BLaER1 (cell line): Measurements from ENCODE around the gene PDLIM1.

Source experiments
- H3K27ac ChIP-seq: shearing (Covaris generic); formaldehyde crosslinking; 2 replicates; pipeline ENCODE4 v1.8.1; 2022
- H3K27me3 ChIP-seq: shearing (Covaris generic); formaldehyde crosslinking; 2 replicates; pipeline ENCODE4 v1.8.1; 2022
- H3K36me3 ChIP-seq: shearing (Covaris generic); formaldehyde crosslinking; 2 replicates; pipeline ENCODE4 v1.8.1; 2022
- H3K4me1 ChIP-seq: shearing (Covaris generic); formaldehyde crosslinking; 2 replicates; pipeline ENCODE4 v1.8.1; 2022
- H3K4me2 ChIP-seq: shearing (Covaris generic); formaldehyde crosslinking; 2 replicates; pipeline ENCODE4 v1.8.1; 2022
- H3K4me3 ChIP-seq: shearing (Covaris generic); formaldehyde crosslinking; 2 replicates; pipeline ENCODE4 v1.8.1; 2022
- H3K9ac ChIP-seq: shearing (Covaris generic); formaldehyde crosslinking; 2 replicates; pipeline ENCODE4 v1.8.1; 2022
- H3K9me3 ChIP-seq: shearing (Covaris generic); formaldehyde crosslinking; 2 replicates; pipeline ENCODE4 v1.8.1; 2022
- H4K20me1 ChIP-seq: shearing (Covaris generic); formaldehyde crosslinking; 2 replicates; pipeline ENCODE4 v1.8.1; 2022
- Cebpa-rat ChIP-seq: shearing (Covaris generic); IDR thresholded peaks from 2 replicates; pipeline ENCODE4 v1.8.1; 2022

Gene PDLIM1

DNA sequence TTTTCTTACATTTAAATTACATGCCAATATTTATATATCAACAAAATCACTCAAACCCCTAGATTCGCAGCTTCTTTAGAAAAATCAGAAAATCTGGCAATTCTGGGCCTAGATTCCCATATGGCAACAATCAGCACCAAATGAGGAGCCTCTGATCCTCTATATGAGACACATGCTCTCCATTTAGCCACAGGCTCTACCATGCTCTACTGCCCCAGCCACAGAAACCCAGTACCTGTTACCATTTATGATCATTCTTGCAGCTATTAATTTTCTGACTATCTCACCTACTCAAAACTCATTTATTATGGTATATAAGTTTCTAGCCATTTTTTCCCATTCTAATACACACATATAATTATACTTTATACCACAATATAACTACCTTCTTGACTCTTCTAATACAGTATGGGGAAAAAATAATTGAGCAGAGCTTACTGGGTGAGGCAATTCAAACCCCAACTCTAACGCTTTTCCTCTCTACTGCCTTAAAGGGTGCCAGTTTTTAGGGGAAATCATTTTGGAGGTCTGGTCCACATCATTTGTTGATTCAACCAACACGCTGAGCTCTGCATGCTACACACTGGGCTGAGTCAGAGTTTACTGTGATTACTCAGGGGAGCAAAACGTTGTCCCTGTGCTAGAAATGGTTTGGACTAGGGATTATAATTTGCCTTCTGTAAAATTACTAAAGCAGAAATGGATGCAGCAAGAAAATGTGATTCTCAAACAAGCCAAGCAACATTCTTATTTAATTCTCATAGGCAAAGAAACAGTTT lies 11.6 kb downstream of the PDLIM1 start:
- Histone ChIP-seq H3K36me3 (peaks cover 49% of the 10 kb centered on the region), H3K4me1 (peaks cover 57% of the 10 kb centered on the region), H3K4me3 (no peak overlapping the region), H3K27me3 (no peaks in the 10 kb centered on the region), H3K9ac (no peak overlapping the region), H3K27ac (peak overlapping the region; percentile 37; the same call in 1 of the 2 replicates), H4K20me1 (peaks cover 100% of the 10 kb centered on the region), H3K9me3 (peaks cover 8% of the 10 kb centered on the region; the same call in 1 of the 2 replicates), H3K4me2 (peak overlapping the region; percentile 40)
- TF ChIP-seq Cebpa-rat = no peak

DNA sequence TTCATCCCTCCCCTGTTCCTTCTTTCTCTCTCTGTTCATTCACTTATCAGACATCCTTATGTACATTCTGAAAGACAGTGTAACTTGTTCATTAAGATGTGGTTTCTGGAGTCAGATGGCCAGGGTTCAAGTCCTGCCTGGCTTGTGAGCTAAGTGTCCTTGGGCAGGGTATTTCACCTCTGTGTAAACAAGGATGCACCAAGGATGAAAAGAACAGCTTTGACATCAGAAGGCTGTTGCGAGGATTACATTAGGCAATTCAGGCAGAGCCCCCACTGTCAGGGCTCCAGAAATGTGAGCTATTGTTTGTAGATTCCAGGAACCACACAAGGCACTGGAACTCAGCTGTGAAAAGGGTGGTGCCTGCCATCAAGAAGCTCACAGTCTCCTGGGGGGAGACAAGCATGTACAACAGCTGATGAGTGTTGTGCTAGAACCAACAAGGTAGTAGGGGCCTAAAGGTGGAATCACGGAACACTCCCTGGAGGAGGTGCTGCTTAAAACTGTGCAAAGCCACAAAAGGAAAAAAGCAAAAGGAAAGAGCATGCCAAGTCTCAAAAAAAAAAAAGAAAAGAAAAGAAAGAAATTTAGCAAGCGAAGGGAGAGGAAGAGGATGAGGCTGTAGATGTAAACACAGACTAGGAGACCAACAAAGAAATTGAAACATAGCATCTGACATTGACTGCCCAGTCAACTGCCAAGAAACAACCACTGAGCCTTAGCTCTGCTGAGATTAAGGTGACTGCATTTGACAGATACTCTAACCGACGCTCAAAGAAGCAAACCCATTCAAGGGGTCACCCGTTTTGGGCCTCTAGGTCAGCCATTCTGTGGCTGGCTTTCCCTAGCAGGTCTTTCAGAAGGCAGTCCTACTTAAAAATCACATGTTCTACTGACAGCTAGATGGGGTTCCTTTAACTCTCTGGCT lies 12.5 kb downstream of the PDLIM1 start:
- peaks cover 8% of the 10 kb centered on the region; the same call in 1 of the 2 replicates for H3K9me3 ChIP-seq
- H3K27me3 ChIP-seq = no peaks in the 10 kb centered on the region
- H3K36me3 ChIP-seq = peaks cover 55% of the 10 kb centered on the region
- H3K4me3 ChIP-seq = no peak overlapping the region
- peaks cover 56% of the 10 kb centered on the region for H3K4me1 ChIP-seq
- H4K20me1 ChIP-seq = peaks cover 100% of the 10 kb centered on the region
- H3K4me2 ChIP-seq = peak overlapping the region; percentile 18; the same call in 1 of the 2 replicates
- TF ChIP-seq Cebpa-rat = no peak
- 0 out of 2 replicates have a peak overlapping the region, but pooled peaks have one; percentile 13 for H3K9ac ChIP-seq
- H3K27ac ChIP-seq = peak overlapping the region; percentile 37

DNA sequence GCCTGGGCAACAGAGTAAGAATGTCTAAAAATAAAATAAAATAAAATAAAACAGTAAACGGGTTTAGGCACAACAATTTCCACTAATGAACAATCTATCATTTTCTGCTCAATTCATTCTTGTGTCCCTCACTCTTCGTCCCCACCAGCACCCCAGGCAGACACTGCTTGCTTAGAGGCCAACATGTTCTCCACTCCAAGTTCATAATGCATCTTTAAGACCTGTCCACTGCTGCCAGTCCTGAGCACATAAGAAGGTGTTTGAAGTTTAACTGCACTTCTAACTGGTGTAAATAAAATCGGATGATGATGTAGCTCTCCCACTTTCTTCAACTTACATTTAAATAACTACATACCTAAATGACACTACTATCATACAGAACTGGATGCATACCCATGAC lies 13.2 kb downstream of the PDLIM1 start:
- H3K27ac ChIP-seq = no peak overlapping the region
- H3K9ac ChIP-seq = no peak overlapping the region
- peaks cover 8% of the 10 kb centered on the region; the same call in 1 of the 2 replicates for H3K9me3 ChIP-seq
- no peak overlapping the region for H3K4me3 ChIP-seq
- peaks cover 56% of the 10 kb centered on the region for H3K4me1 ChIP-seq
- H4K20me1 ChIP-seq = peaks cover 100% of the 10 kb centered on the region
- H3K27me3 ChIP-seq = no peaks in the 10 kb centered on the region
- TF ChIP-seq Cebpa-rat = no peak
- H3K36me3 ChIP-seq = peaks cover 55% of the 10 kb centered on the region
- H3K4me2 ChIP-seq = 0 out of 2 replicates have a peak overlapping the region, but pooled peaks have one; percentile 14

DNA sequence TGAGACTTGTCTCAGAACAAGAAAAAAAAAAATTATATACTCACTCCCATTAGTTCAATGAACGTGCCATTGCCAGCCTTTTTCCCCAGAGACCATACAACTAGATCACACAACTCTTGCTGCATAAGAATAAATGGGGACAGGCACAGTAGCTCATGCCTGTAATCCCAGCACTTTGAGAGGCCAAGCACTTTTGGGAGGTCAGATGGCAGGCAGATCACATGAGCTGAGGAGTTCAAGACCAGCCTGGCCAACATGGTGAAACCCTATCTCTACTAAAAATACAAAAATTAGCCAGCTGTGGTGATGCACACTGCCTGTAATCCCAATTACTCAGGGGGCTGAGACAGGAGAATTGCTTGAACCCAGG lies 13.6 kb downstream of the PDLIM1 start:
- H3K9ac ChIP-seq = no peak overlapping the region
- H3K4me3 ChIP-seq = no peak overlapping the region
- peaks cover 100% of the 10 kb centered on the region for H4K20me1 ChIP-seq
- peaks cover 56% of the 10 kb centered on the region for H3K4me1 ChIP-seq
- no peak for TF ChIP-seq Cebpa-rat
- H3K27me3 ChIP-seq = no peaks in the 10 kb centered on the region
- H3K36me3 ChIP-seq = peaks cover 55% of the 10 kb centered on the region
- peak overlapping the region; percentile 14; the same call in 1 of the 2 replicates for H3K4me2 ChIP-seq
- H3K9me3 ChIP-seq = peaks cover 8% of the 10 kb centered on the region; the same call in 1 of the 2 replicates
- H3K27ac ChIP-seq = no peak overlapping the region

DNA sequence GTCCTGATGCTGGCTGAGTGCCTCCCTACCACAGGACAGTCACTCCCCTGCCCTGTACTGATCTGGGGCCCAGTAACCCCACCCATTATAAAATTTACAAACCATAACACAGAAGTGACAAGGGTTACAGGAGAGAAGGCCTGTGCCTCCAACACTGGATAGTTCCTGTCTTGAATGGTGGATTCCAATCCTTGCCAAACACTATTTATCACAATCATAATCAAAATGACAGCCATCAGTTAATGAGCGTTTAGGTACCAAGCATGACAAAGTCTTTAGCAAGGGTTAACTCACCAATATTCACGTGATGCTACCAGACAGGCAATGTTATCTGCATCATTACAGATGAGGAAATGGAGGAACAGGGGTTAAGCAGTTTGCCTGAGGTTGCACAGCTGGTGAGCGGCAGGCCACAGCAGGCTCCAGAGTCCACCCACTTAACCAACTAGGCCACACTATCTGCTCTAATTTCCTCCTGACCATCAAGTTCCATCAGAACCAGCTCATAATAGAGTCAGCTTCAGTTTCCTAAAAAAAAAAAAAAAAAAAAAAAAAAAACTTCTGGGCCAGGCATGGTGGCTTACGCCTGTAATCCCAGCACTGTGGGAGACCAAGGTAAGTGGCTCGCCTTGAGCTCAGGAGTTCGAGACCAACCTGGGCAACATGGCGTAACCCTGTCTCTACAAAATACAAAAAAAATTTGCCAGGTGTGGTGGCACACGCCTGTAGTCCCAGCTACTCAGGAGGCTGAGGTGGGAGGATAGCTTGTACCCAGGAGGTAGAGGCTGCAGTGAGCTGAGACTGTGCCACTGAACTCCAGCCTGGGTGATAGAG lies 14.2 kb downstream of the PDLIM1 start:
- Histone ChIP-seq H3K9ac (no peak overlapping the region), H3K4me1 (peaks cover 55% of the 10 kb centered on the region), H3K36me3 (peaks cover 56% of the 10 kb centered on the region), H3K27me3 (no peaks in the 10 kb centered on the region), H4K20me1 (peaks cover 100% of the 10 kb centered on the region), H3K4me3 (no peak overlapping the region), H3K9me3 (peaks cover 8% of the 10 kb centered on the region; the same call in 1 of the 2 replicates), H3K27ac (no peak overlapping the region), H3K4me2 (peak overlapping the region; percentile 14)
- TF ChIP-seq Cebpa-rat = no peak

DNA sequence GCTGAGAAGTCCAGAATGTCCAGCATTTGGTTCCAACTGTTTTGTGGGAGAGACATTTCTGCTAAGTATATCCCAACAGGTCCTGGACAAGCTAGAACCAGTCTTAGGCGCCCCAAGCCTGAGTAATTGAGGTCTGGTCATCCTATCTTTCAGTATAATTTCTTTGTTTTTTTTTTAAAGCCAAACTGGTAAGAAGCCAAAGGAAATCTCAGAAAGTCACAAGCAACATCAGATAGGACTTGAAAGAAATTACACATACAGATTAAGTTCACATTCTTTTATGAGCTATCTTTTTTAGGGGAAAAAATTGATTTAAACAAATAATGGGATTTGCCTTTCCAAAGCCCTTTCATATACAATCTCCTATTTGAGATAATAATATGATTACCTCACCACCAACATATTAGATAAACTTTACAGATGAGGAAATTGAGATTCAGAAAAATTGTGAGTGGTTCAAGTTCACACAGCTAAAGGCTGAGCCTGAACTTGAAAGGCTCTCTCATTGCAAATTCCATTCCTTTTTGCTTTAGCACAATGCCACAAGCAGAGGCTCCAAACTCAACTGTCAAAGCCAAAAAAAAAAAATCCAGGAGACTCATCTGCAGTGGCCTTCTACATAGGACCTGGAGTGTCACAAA lies 15.0 kb downstream of the PDLIM1 start:
- H3K9ac ChIP-seq = no peak overlapping the region
- H3K9me3 ChIP-seq = peaks cover 8% of the 10 kb centered on the region; the same call in 1 of the 2 replicates
- H3K4me3 ChIP-seq = no peak overlapping the region
- H3K4me2 ChIP-seq = no peak overlapping the region; the same call in 1 of the 2 replicates
- no peak for TF ChIP-seq Cebpa-rat
- peaks cover 99% of the 10 kb centered on the region for H4K20me1 ChIP-seq
- peaks cover 48% of the 10 kb centered on the region for H3K4me1 ChIP-seq
- no peak overlapping the region for H3K27ac ChIP-seq
- H3K36me3 ChIP-seq = peaks cover 64% of the 10 kb centered on the region
- no peaks in the 10 kb centered on the region for H3K27me3 ChIP-seq

DNA sequence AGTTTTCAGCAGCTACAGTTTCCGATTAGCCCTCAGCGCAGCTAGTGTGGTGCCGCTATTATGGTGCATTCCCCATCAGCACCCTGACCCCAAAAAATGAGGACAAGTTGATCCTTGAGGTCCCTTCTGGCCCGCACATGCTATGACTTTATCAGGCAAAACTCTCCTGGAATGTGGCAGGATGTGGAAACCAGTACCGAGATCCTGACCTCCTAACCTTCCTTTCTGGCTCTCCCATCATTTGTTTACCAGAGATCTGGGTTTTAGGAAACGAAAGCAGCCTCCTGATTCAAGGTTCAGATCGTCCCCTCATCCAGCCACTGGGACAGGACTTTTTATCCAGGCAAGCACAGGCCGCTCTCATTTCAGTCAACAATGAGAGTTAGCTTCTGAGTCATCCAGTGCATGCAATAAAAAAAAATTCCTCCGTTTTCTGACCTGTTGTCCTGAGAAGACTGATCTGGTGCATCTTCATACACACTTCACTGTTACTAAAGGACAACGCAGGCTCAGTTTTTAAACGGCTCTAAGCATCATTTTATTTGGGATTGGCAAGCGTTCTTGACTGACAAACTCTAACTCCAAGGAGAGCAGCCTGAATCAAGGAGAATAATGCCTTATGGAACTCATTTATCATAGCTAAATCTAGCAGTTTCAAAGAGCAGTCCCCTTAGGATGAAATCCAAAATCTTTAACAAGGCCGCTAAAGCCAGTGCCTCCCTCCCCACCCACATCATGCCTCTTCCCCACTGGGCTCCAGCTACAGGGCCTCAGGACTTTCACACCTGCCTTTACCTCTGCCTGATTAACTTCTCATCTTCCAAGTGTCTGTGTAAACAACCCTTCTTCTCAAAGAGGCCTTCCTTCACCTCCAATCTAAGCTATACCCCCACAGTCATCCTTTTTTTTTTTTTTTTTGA lies 17.1 kb downstream of the PDLIM1 start:
- H3K4me2 ChIP-seq = no peak overlapping the region
- H3K9me3 ChIP-seq = peaks cover 8% of the 10 kb centered on the region; the same call in 1 of the 2 replicates
- H3K36me3 ChIP-seq = peaks cover 84% of the 10 kb centered on the region
- peaks cover 93% of the 10 kb centered on the region for H4K20me1 ChIP-seq
- H3K4me3 ChIP-seq = no peak overlapping the region
- no peak overlapping the region for H3K27ac ChIP-seq
- no peak for TF ChIP-seq Cebpa-rat
- no peak overlapping the region for H3K9ac ChIP-seq
- H3K4me1 ChIP-seq = peaks cover 26% of the 10 kb centered on the region
- no peaks in the 10 kb centered on the region for H3K27me3 ChIP-seq

DNA sequence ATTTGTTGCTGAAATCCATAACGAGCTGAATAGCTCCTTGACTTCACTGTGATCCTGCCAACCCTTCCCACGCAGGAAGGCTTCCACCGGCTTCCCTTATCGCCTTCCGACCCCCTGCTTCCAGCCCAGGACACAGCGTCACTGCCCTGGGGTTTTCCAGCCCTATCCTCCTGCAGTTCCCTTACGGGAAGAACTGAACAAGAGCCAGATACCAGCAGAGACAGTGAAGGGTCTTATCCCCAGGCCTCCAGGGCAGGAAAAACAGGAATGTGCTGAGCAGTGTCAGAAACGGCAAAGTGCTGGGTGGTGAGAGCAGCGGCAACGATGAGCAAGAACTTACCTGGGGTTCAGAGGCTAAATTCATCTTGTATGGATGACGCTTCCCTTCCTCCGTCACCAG lies 22.4 kb downstream of the PDLIM1 start:
- no peak overlapping the region for H3K27ac ChIP-seq

More for the DNA sequence above, 22.4 kb downstream of the PDLIM1 start:
- H3K9me3 ChIP-seq = no peaks in the 10 kb centered on the region
- H3K4me3 ChIP-seq = no peak overlapping the region
- H3K9ac ChIP-seq = no peak overlapping the region
- H3K4me2 ChIP-seq = no peak overlapping the region
- no peak for TF ChIP-seq Cebpa-rat
- no peaks in the 10 kb centered on the region for H3K27me3 ChIP-seq
- no peaks in the 10 kb centered on the region for H3K4me1 ChIP-seq
- peaks cover 95% of the 10 kb centered on the region for H3K36me3 ChIP-seq
- H4K20me1 ChIP-seq = peaks cover 71% of the 10 kb centered on the region
